Measurements from ENCODE around the gene BBS7.

DNA sequence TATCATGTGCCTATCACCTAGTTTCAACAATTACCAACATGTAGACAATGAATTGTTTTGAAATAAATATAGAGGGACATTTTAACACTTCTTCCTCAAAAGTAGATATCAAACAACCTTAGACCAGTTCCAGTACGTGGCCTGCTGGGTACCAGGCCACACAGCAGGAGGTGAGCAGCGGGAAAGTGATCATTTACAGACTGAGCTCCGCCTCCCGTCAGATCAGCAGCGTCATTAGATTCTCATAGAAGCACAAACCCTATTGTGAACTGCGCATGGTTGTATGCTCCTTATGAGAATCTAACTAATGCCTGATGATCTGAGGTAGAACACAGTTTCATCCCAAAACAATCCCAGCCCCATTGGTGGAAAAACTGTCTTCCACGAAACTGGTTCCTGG, 6.5 kb downstream of the BBS7 start:
- TF ChIP-seq, protein P1, sequence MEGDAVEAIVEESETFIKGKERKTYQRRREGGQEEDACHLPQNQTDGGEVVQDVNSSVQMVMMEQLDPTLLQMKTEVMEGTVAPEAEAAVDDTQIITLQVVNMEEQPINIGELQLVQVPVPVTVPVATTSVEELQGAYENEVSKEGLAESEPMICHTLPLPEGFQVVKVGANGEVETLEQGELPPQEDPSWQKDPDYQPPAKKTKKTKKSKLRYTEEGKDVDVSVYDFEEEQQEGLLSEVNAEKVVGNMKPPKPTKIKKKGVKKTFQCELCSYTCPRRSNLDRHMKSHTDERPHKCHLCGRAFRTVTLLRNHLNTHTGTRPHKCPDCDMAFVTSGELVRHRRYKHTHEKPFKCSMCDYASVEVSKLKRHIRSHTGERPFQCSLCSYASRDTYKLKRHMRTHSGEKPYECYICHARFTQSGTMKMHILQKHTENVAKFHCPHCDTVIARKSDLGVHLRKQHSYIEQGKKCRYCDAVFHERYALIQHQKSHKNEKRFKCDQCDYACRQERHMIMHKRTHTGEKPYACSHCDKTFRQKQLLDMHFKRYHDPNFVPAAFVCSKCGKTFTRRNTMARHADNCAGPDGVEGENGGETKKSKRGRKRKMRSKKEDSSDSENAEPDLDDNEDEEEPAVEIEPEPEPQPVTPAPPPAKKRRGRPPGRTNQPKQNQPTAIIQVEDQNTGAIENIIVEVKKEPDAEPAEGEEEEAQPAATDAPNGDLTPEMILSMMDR (IDR thresholded peaks at IDR 0.05; ENCODE audit: poor library complexity), result no peak
- no peak for TF ChIP-seq EZH2 (IDR thresholded peaks at IDR 0.05; ENCODE audit: borderline replicate concordance)
- TF ChIP-seq EZH2phosphoT487 (IDR thresholded peaks at IDR 0.05; ENCODE audit: low read depth, severe bottlenecking, unreplicated experiment), result no peak

Measured in hepatocyte (in vitro differentiated cells).